SK-N-MC (cell line): ENCODE data around the gene THRA.
"Not testable (repeated sequence)": the region's sequence is repeated elsewhere in the genome, so short reads cannot be mapped to it uniquely, and the experiment has no call there.

Source experiments
- DNase-seq: peaks from one replicate; pipeline ENCODE4 v3.0.0-alpha.2; 2011; ENCODE audit warnings: low read depth, low spot score
- H3K27ac ChIP-seq: fragments of 200-600 bp; sonication (generic); 2 replicates; pipeline ENCODE4 v1.5.1; 2016; ENCODE audit warnings: mixed run types
- H3K36me3 ChIP-seq: fragments of 200-600 bp; sonication (generic); 2 replicates; pipeline ENCODE4 v1.6.1; 2017; ENCODE audit warnings: antibody characterized with exemption, low read length, mixed read lengths; ENCODE audit not compliant: insufficient read depth
- H3K4me3 ChIP-seq: fragments of 200-600 bp; sonication (generic); 2 replicates; pipeline ENCODE4 v1.5.1; 2016
- H3K9ac ChIP-seq: fragments of 200-600 bp; sonication (generic); 2 replicates; pipeline ENCODE4 v1.8.0; 2017; ENCODE audit warnings: mixed run types, mixed read lengths; ENCODE audit not compliant: insufficient read length
- H3K9me3 ChIP-seq: fragments of 200-600 bp; sonication (generic); 2 replicates; pipeline ENCODE4 v1.6.1; 2017; ENCODE audit warnings: low read depth, mild to moderate bottlenecking, antibody characterized with exemption, low read length, moderate library complexity, mixed read lengths
- EZH2 ChIP-seq: fragments of 200-600 bp; sonication (generic); IDR thresholded peaks from one replicate; pipeline ENCODE4 v1.6.1; 2017; ENCODE audit warnings: antibody characterized with exemption
- FOXP2 ChIP-seq: optimal IDR thresholded peaks from 2 replicates; pipeline ENCODE3; 2011; ENCODE audit warnings: mild to moderate bottlenecking, moderate library complexity; ENCODE audit not compliant: insufficient read depth; ENCODE audit errors: extremely low read length, control extremely low read depth
- POLR2AphosphoS5 ChIP-seq: IDR thresholded peaks from 2 replicates; pipeline ENCODE4 v1.6.1; 2012; ENCODE audit warnings: mild to moderate bottlenecking, low read depth, low read length, borderline replicate concordance

THRA gene

GRCh38 chr17:40130352-40131042 lies 67.7 kb downstream of the THRA start:
- TF ChIP-seq POLR2AphosphoS5 (no peak), FOXP2 (no peak)
- Histone ChIP-seq H3K27ac (peak overlapping the region; percentile 7; the same call in 1 of the 2 replicates), H3K9ac (no peak overlapping the region), H3K4me3 (no peak overlapping the region), H3K9me3 (no peaks in the 10 kb centered on the region), H3K36me3 (peaks cover 99% of the 10 kb centered on the region)
- no peak for DNase-seq

GRCh38 chr17:40134184-40134583 lies 71.4 kb downstream of the THRA start:
- H3K36me3 ChIP-seq: peaks cover 87% of the 10 kb centered on the region

DNA sequence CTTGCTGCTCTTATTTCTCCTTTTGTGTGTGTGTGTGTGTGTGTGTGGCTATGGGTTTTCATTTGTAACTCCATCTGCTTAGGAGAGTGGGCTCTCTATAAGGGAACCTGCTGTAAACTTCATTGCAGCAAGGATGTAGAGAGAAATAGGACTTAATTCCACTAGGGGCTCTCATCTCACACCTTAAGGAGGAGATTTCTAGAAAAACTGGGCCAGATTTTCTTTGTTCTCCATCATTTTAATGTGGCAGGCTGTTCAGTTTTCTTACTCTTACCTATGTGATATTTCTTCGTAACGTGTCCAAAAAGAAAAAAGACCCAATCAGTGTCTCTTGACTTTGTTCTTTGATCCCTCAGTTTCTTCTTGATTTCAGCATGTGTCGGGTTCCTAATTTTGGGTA lies 73.1 kb downstream of the THRA start:
- H3K9me3 ChIP-seq: no peaks in the 10 kb centered on the region
- TF ChIP-seq EZH2 (no peak), FOXP2 (no peak), POLR2AphosphoS5 (no peak)
- H3K27ac ChIP-seq: peak overlapping the region; percentile 58
- H3K36me3 ChIP-seq: peaks cover 71% of the 10 kb centered on the region
- H3K4me3 ChIP-seq: no peak overlapping the region
- DNase-seq: no peak
- H3K9ac ChIP-seq: no peak overlapping the region

More at GRCh38 chr17:40134184-40134583, 71.4 kb downstream of the THRA start:
- DNase-seq: no peak
- Histone ChIP-seq H3K9ac (no peak overlapping the region), H3K27ac (peak overlapping the region; percentile 58; the same call in 1 of the 2 replicates), H3K4me3 (no peak overlapping the region), H3K9me3 (no peaks in the 10 kb centered on the region)
- TF ChIP-seq FOXP2: no peak
- no peak; the same call in 1 of the 2 replicates for TF ChIP-seq POLR2AphosphoS5
- no peak for TF ChIP-seq EZH2

- H3K4me3 ChIP-seq: peak overlapping the region; percentile 85
- peaks cover 61% of the 10 kb centered on the region for H3K36me3 ChIP-seq
- H3K27ac ChIP-seq: peak overlapping the region; percentile 93
- peak overlapping the region; percentile 82 for H3K9ac ChIP-seq
- H3K9me3 ChIP-seq: no peaks in the 10 kb centered on the region
- TF ChIP-seq POLR2AphosphoS5 (no peak), EZH2 (no peak), FOXP2 (no peak)
- DNase-seq: no peak
Measured at GRCh38 chr17:40139566-40140058, 76.8 kb downstream of the THRA start.

DNA sequence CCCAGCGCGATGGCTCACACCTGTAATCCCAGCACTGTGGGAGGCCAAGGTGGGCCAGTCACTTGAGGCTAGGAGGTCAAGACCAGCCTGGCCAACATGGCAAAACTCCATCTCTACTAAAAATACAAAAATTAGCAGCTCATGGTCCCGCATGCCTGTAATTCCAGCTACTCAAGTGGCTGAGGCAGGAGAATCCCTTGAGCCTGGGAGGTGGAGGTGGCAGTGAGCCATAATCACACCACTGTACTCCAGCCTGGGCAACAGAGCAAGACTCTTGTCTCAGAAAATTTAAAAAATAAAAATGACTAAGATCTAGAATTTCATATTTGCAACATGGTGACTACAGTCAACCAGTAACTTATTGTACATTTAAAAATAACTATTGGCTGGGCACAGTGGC lies 80.4 kb downstream of the THRA start:
- not testable (repeated sequence) for DNase-seq, H3K4me3 ChIP-seq, H3K9ac ChIP-seq, H3K27ac ChIP-seq, H3K9me3 ChIP-seq
- peaks cover 54% of the 10 kb centered on the region for H3K36me3 ChIP-seq
